Measurements from ENCODE around the gene MACROH2A1.

The MACROH2A1 gene

GRCh38 chr5:135435467-135436330 is 36.7 kb upstream of the MACROH2A1 start:
- no peak for DNase-seq (ENCODE audit: low read depth)

DNA sequence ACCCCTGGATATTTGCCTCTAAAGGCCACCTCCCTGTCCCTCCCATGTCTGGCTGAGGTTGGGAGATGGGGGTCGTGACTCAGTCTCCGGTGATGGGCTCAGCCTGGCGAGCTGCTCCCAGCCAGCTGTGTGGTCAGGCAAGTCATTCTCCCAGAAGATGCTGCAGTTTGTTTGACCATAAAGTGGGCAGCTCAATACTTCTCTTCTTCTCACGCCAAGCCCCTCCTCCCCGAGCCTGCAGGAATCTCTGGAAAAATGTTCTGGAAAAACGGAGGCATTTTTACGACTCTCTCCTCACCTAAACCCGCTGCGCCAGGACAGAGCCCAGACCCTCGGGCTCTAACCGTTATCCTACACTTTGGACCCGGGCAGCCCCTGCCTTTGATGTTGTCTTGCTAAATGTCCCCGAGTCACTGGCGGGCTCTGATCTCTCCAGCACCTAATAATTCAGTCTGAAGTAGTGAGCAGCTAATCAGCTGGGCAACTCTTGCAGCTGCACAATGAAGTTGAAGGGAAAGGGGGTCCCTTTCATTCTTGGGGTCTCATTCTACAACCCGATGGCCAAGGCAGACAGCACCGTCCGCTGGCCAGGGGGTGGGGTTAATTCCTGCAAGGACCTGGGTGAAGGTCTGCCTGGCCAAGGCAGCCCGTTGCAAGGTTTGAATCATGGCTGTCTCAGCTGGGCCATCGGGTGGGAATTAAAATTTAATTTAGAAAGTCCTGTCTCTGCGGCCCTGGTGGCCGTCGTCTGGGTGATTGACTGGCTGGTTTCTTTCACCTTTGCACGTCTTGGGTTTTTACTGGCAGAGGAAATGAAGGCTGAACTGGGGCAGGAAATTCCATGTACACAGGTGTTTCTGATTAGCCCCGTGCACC is 35.8 kb upstream of the MACROH2A1 start:
- DNase-seq (ENCODE audit: low read depth), result no peak

GRCh38 chr5:135433681-135434426 is 34.8 kb upstream of the MACROH2A1 start:
- no peak for DNase-seq (ENCODE audit: low read depth)

- DNase-seq (ENCODE audit: low read depth), result no peak
Measured at GRCh38 chr5:135432113-135432512, 33.1 kb upstream of the MACROH2A1 start.

GRCh38 chr5:135430135-135430437 is 31.1 kb upstream of the MACROH2A1 start:
- DNase-seq (ENCODE audit: low read depth), result no peak

DNA sequence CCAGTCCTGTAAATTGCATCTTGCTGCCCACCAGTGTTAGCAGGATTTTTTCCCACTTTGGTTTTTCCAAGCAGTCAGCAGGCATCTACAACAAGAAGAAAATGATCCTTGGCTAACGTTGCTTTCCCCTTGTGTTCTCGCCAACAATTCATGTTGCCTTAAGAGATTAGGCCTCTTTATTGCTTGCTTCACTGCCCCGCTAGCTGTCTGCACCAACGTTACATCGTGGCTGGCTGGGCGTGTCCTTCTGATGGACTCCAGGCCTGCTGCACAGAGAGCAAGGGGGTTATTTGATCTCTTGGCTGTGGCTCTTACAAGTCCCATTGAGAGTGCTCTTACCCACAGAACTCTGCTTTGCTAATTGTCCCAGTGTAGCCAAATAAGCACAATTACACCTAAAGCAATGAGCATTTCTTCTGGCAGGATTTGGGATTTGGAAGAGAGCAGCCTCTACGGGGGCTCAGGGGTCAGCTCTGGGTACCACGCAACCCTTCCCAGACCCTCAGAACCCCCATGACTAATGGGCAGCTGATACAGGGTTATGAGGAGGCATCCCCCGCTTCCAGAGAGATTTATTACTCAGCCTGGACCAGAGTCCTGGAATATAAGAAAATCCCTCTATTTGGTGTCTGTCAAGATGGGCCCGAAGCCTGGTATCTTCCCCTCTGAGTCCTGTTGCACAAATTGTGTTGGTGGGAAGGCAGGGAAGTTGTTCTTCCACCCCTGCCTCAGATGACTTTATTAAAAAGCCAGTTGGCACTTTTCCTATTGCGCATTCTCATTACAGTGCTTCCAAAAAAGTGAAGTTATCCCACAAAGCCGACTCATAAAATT is 30.5 kb upstream of the MACROH2A1 start:
- no peak for DNase-seq (ENCODE audit: low read depth)

- no peak for DNase-seq (ENCODE audit: low read depth)
Measured at GRCh38 chr5:135428586-135428985, 29.6 kb upstream of the MACROH2A1 start.

DNA sequence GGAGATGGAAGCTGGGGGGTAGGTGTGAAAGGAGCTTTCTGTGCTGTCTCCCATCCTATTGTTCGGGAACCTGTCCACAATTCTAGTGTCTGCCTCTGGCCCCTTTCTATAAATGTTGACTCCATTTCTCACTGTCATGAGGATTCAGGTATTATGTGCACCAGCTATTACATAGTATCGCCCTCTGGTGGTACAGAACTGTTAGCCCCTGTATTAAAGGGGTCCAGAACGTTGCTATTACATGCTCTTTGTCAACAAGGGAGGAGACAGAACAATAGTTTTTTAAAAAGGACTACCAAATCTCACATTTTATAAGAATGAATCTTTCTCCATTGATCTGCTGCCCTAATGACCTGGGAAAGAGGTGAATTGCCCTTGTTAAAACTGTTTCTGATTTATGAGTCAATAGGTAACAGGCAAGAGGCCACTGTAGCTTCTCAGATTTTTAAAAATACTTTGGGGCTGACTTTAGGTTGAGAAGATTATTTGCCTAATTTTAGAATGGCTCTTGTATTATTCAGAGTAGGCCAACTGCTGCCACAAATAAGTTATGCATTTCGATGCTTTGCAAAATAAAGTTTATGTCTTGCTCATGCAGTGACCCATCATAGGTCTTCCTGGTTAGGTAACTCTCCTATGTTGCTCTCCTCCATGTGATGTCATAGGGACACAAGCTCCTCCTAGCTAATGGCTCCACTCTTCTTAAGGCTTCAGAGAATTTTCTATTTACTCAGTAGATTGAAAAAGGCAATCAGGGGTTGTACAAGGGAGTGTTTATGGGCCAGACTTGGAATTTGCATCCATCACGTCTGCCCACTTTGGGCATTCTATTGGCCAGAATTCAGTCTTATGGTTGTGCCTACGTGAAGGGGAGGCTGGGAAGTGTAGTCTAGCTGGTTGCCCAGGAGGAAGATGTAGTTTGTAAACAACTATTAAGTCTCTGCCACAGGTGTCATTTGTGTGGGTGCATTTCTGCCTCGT is 27.4 kb upstream of the MACROH2A1 start:
- DNase-seq (ENCODE audit: low read depth), result no peak

DNA sequence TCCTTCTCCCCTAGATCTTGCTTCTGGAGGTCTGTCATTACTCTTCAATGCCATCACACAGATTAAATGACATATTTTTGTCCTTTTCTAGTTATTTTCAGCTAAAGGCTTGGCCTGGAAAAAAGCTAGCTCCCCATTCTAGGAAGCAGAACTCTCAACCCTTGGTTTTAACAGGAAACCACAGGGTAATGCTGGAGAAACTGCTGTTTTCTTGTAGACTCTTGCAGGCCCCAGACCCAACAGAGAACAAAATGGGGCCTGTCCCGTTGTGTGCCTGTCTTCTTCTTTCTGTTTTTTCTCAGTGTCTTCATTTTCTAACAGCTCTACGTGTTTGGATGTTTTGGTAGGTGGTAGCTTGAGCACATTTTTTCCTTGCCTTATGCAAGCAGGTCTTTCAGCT is 26.6 kb upstream of the MACROH2A1 start:
- DNase-seq (ENCODE audit: low read depth), result no peak

DNA sequence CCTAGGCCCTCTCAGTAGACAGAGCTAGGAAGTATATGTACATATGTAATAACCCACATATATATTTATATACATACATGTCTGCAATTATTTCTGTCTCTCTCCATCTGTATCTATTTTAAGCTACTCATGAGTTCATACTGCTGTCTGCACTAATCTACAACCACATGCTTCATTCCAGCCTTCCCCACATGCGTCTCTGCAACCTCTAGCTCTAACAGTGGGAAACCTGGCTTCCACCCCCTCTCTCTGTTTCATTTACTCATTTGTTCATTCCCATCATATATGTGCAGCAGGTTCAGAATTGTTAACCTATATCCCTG is 24.8 kb upstream of the MACROH2A1 start:
- no peak for DNase-seq (ENCODE audit: low read depth)

DNA sequence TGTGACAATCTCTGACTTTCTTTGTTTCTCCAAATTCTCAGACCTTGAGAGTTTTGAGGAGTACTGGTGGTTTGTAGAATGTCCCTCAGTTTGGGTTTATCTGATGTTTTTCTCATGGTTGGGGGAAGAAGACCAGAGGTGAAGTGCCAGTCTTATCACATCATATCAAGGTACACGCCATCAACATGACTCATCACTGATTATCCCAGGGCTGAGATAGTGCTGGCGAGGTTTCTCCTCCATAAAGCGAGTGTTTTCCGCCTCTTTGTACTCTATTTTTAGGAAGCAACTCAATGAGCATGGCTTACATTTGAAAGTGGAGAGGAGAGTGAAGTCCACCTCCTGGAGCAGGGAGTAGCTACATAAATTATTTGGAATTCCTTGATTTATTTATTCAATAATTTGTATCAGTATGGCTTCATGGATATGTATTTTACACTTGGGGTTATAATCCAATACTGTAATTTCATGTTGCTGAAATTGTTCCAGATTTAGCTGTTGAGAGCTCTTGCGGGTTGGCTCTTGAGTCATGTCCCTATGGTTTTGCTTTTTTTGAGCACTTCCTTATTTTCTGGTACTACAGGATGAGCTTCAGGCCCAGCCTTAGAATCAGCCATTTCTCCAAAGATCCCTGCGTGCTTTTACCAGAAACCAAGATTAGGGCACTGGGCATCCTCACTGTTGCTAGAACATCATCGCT is 24.3 kb upstream of the MACROH2A1 start:
- DNase-seq (ENCODE audit: low read depth), result no peak

DNA sequence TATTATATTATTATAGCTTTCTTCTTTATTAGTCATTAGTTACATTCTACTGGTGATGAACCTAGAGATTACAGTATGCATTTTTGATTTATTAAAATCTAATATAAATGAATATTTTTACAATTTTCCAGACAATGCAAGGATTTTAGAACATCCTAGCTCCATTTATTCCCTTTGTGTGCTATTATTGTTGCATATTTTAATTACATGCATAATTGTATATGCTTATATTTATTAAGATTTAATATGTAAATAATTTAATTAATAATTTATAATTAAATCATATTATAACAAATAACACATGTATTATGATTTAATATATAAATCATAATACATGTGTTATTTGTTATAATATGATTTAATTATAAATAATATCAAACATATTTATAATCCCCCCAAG is 23.4 kb upstream of the MACROH2A1 start:
- no peak for DNase-seq (ENCODE audit: low read depth)

- no peak for DNase-seq (ENCODE audit: low read depth)
Measured at GRCh38 chr5:135417083-135417482, 18.1 kb upstream of the MACROH2A1 start.

- no peak for DNase-seq (ENCODE audit: low read depth)
Measured at GRCh38 chr5:135405082-135405481, 6.1 kb upstream of the MACROH2A1 start.

- no peak for DNase-seq (ENCODE audit: low read depth)
Measured at GRCh38 chr5:135402031-135402430, 3.0 kb upstream of the MACROH2A1 start.

DNA sequence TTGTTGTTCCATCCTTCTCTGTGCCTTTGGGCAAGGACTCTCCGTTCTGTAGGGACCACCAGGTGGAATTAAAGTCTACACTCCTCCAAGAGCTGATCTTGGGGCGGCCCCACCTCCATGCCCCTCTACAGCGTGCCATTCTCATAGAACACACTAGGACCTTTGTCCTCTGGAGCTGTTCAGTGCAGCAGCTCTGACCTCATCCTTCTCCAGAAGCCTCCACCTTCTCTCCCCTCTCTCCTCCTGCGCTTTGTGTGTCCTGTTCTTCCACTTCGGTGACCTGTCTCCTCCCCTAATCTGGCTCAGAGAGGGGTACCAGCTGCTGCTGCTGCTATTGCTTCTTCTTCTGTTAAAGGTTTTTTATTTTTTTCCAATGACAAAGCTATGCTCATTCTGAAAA is 1.8 kb upstream of the MACROH2A1 start:
- DNase-seq (ENCODE audit: low read depth), result no peak

GRCh38 chr5:135399794-135400542 is 937 bp upstream of the MACROH2A1 start:
- DNase-seq (ENCODE audit: low read depth), result no peak

- DNase-seq (ENCODE audit: low read depth), result no peak
Measured at GRCh38 chr5:135398160-135398854, 724 bp downstream of the MACROH2A1 start.

DNA sequence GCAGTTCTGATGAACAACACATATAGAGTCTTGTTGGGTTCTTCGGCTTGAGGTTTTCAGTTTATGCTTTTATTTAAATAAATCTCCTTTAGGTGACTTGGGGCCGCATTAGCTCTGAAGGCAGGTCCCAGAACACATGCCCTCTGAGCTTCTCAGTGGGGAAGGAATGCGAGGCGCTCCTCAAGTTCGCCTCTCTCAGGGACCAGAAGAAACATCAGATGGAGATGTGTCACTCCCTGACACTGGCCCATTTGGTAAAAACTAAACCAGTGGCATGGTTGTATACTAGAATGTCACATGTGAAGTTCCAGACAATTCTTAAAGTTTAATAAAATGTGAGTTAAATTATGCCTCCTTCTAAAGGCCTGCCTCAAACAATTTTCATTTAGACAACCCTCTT is 1.9 kb downstream of the MACROH2A1 start:
- no peak for DNase-seq (ENCODE audit: low read depth)

All from activated T-cell treated with anti-CD3 and anti-CD28 coated beads for 1 hour (primary cell).